Effector CD4-positive, alpha-beta T cell (primary cell): ENCODE data around the gene PWWP2B.
"Not testable (repeated sequence)": the region's sequence is repeated elsewhere in the genome, so short reads cannot be mapped to it uniquely, and the experiment has no call there.

Experiments used
- DNase-seq: peaks from one replicate; pipeline ENCODE4 v3.0.0-alpha.2; 2020

The PWWP2B gene

GRCh38 chr10:132436096-132436495 is 39.1 kb downstream of the PWWP2B start:
- DNase-seq, result not testable (repeated sequence)

GRCh38 chr10:132436861-132437410 is 39.9 kb downstream of the PWWP2B start:
- no peak for DNase-seq

- no peak for DNase-seq
Measured at GRCh38 chr10:132437541-132437950, 40.5 kb downstream of the PWWP2B start.

GRCh38 chr10:132438091-132439024 is 41.4 kb downstream of the PWWP2B start:
- DNase-seq, result no peak

- no peak for DNase-seq
Measured at GRCh38 chr10:132439025-132439388, 42.0 kb downstream of the PWWP2B start.

- no peak for DNase-seq
Measured at GRCh38 chr10:132439424-132440163, 42.6 kb downstream of the PWWP2B start.

GRCh38 chr10:132440791-132441565 is 44.0 kb downstream of the PWWP2B start:
- no peak for DNase-seq

GRCh38 chr10:132441818-132442524 is 45.0 kb downstream of the PWWP2B start:
- DNase-seq, result no peak

GRCh38 chr10:132442636-132443035 is 45.6 kb downstream of the PWWP2B start:
- DNase-seq, result no peak

- DNase-seq, result peak; percentile 66
Measured at GRCh38 chr10:132443605-132443982, 46.6 kb downstream of the PWWP2B start.

GRCh38 chr10:132443983-132444876 is 47.2 kb downstream of the PWWP2B start:
- no peak for DNase-seq

GRCh38 chr10:132444877-132445351 is 47.9 kb downstream of the PWWP2B start:
- no peak for DNase-seq

GRCh38 chr10:132445516-132446194 is 48.7 kb downstream of the PWWP2B start:
- DNase-seq, result no peak

GRCh38 chr10:132446195-132446581 is 49.2 kb downstream of the PWWP2B start:
- DNase-seq, result no peak

GRCh38 chr10:132446661-132447445 is 49.9 kb downstream of the PWWP2B start:
- peak; percentile 35 for DNase-seq

- DNase-seq, result peak; percentile 75
Measured at GRCh38 chr10:132447446-132448247, 50.6 kb downstream of the PWWP2B start.

- DNase-seq, result no peak
Measured at GRCh38 chr10:132448248-132448731, 51.3 kb downstream of the PWWP2B start.

- DNase-seq, result no peak
Measured at GRCh38 chr10:132449051-132449810, 52.2 kb downstream of the PWWP2B start.
